Endothelial cell of umbilical vein (primary cell): ENCODE results near the gene TRANK1. TPM values are rescaled to one million over a fixed set of nuclear protein-coding genes. Genes with fewer than 3 reads are reported as not detected.

Experiments
- BruUV-seq: library from RNA; stranded (reverse); fragments of 400-500 nt; replicated peaks from 2 replicates; lab custom pipeline; 2021; lab: Mats Ljungman, UMichigan
- CTCF ChIA-PET: fragments of 300-600, 350-600 bp; sonication (Branson Sonifier 250); formaldehyde crosslinking; loops from one replicate; lab custom pipeline; 2021; ENCODE audit warnings: antibody characterized with exemption, inconsistent platforms; lab: Charles Lee
- POLR2A ChIA-PET: fragments of 300-600, 350-600 bp; sonication (Branson Sonifier 250); formaldehyde crosslinking; loops from one replicate; lab custom pipeline; 2021; ENCODE audit warnings: antibody characterized with exemption, inconsistent platforms; lab: Charles Lee
- DNase-seq: peaks from one replicate; pipeline ENCODE4 v3.0.0-alpha.2; 2011; ENCODE audit warnings: low read depth, low spot score
- FAIRE-seq: peaks from 2 replicates; lab custom pipeline; 2011; peaks lifted over from hg19 to GRCh38; lab: Jason Lieb, UNC
- H2AFZ ChIP-seq: 2 replicates; pipeline ENCODE4 v1.6.0; 2012; ENCODE audit warnings: low read depth, low read length, control low read depth, inconsistent platforms
- H3K27ac ChIP-seq: 2 replicates; pipeline ENCODE4 v1.5.1; 2011; ENCODE audit warnings: low read depth, mild to moderate bottlenecking, control low read depth, low read length, moderate library complexity; ENCODE audit not compliant: insufficient read depth
- H3K27me3 ChIP-seq, 2 experiments: 2 replicates each; pipeline versions ENCODE4 v1.6.0 to v1.6.1; 2011; ENCODE audit warnings: low read length in 2 of 2, mixed read lengths in 1 of 2; ENCODE audit not compliant: control insufficient read depth in 2 of 2, insufficient read depth in 2 of 2
- H3K36me3 ChIP-seq, 2 experiments: 2 replicates in 1 of 2; 3 replicates in 1 of 2; pipeline ENCODE4 v1.5.1; 2011; ENCODE audit warnings: low read length in 2 of 2, mild to moderate bottlenecking in 1 of 2, moderate library complexity in 1 of 2; ENCODE audit not compliant: control insufficient read depth in 2 of 2, insufficient read depth in 2 of 2; ENCODE audit errors: extremely low read depth in 1 of 2
- H3K4me1 ChIP-seq: 3 replicates; pipeline ENCODE4 v1.5.1; 2011; ENCODE audit warnings: mild to moderate bottlenecking, low read length; ENCODE audit not compliant: control insufficient read depth, insufficient read depth; ENCODE audit errors: extremely low read depth
- H3K4me2 ChIP-seq: 2 replicates; pipeline ENCODE4 v1.6.1; 2011; ENCODE audit warnings: low read length, control low read depth, mixed read lengths; ENCODE audit not compliant: insufficient read depth
- H3K4me3 ChIP-seq, 3 experiments: fragments of 200-600 bp in 1 of 3; sonication (generic), shearing (Covaris generic) in 1 of 3; replicated peaks in 1 of 3; 2 replicates each; pipeline ENCODE4 v1.5.1; 2011 to 2016; ENCODE audit warnings: control low read depth in 3 of 3, low read length in 3 of 3, mild to moderate bottlenecking in 2 of 3, inconsistent platforms in 1 of 3, low read depth in 1 of 3, moderate library complexity in 1 of 3; ENCODE audit not compliant: insufficient read depth in 1 of 3
- H3K79me2 ChIP-seq: 2 replicates; pipeline ENCODE4 v1.6.0; 2012; ENCODE audit warnings: low read length, inconsistent platforms; ENCODE audit not compliant: control insufficient read depth, insufficient read depth
- H3K9ac ChIP-seq: replicated peaks from 2 replicates; pipeline ENCODE3; 2011; ENCODE audit warnings: low read length, control low read depth; ENCODE audit not compliant: insufficient read depth; ENCODE audit errors: extremely low read depth
- H3K9me1 ChIP-seq: replicated peaks from 3 replicates; pipeline ENCODE4 v1.6.0; 2011; ENCODE audit warnings: mild to moderate bottlenecking, low read length; ENCODE audit not compliant: control insufficient read depth, insufficient read depth; ENCODE audit errors: extremely low read depth
- H3K9me3 ChIP-seq: replicated peaks from 2 replicates; pipeline ENCODE4 v1.5.1; 2012; ENCODE audit warnings: low read length, inconsistent platforms; ENCODE audit not compliant: control insufficient read depth, insufficient read depth
- H4K20me1 ChIP-seq: replicated peaks from 2 replicates; pipeline ENCODE3; 2011; ENCODE audit warnings: mild to moderate bottlenecking, low read length; ENCODE audit not compliant: control insufficient read depth, insufficient read depth; ENCODE audit errors: extremely low read depth
- EZH2 ChIP-seq: IDR thresholded peaks from 2 replicates; pipeline ENCODE4 v1.6.1; 2012; ENCODE audit warnings: borderline replicate concordance, low read depth, mild to moderate bottlenecking, moderate library complexity, low read length, inconsistent platforms; ENCODE audit not compliant: severe bottlenecking
- FOS ChIP-seq: IDR thresholded peaks from 2 replicates; pipeline ENCODE4 v1.6.1; 2011; ENCODE audit warnings: mild to moderate bottlenecking, low read length, moderate library complexity, borderline replicate concordance; ENCODE audit not compliant: insufficient read depth
- GATA2 ChIP-seq: IDR thresholded peaks from 2 replicates; pipeline ENCODE4 v1.7.0; 2011; ENCODE audit warnings: low read depth, mild to moderate bottlenecking, moderate library complexity, mixed read lengths, low read length; ENCODE audit not compliant: insufficient read length, insufficient read depth
- JUN ChIP-seq: IDR thresholded peaks from 2 replicates; pipeline ENCODE4 v1.6.1; 2011; ENCODE audit warnings: borderline replicate concordance, low read depth; ENCODE audit not compliant: insufficient read length, insufficient read depth
- MAX ChIP-seq: IDR thresholded peaks from 2 replicates; pipeline ENCODE4 v1.6.1; 2011; ENCODE audit not compliant: insufficient read depth, insufficient read length
- MYC ChIP-seq: IDR thresholded peaks from one replicate; pipeline ENCODE4 v1.6.1; 2011; ENCODE audit warnings: mild to moderate bottlenecking, low read depth, low read length
- POLR2A ChIP-seq: IDR thresholded peaks from 2 replicates; pipeline ENCODE4 v1.6.1; 2012; ENCODE audit warnings: low read depth, mild to moderate bottlenecking, control low read depth, low read length
- POLR2AphosphoS5 ChIP-seq: IDR thresholded peaks from 2 replicates; pipeline ENCODE4 v1.6.1; 2012; ENCODE audit warnings: low read depth, mild to moderate bottlenecking, control low read depth, low read length, moderate library complexity; ENCODE audit not compliant: insufficient read depth
- dilution Hi-C: fragments of 300-500 bp; cut with MboI; formaldehyde crosslinking; loops from one replicate; pipeline ENCODE4 v1.15.0; 2019; ENCODE audit warnings: low sequenced_read_pairs; ENCODE audit not compliant: extremely low pct_ligation_motif_present
- intact Hi-C: fragments of 100-400 bp; cut with micrococcal nuclease; formaldehyde crosslinking; loops from one replicate; pipeline ENCODE4 v1.10.0; 2022
- polyA plus RNA-seq, 4 experiments: library from polyadenylated mRNA; depleted of rRNA in 3 of 4; stranded (reverse) in 3 of 4; unstranded in 1 of 4; fragments of >200 nt; gene quantifications; 2 replicates each; pipeline versions ENCODE4 v1.2.1 to v1.2.3, GENCODE V29; 2011 to 2012; ENCODE audit warnings: missing spikeins in 1 of 4
- total RNA-seq: library from RNA; stranded (reverse); gene quantifications from 2 replicates; pipeline ENCODE4 v1.2.3, GENCODE V29; 2021
- TF ChIP-seq, protein P1 (sequence below), 2 donors: IDR thresholded peaks; 1 replicate in 1 of 2; 2 replicates in 1 of 2; pipeline ENCODE4 v1.5.1; 2011; ENCODE audit warnings: low read length in 2 of 2, mild to moderate bottlenecking in 2 of 2, moderate library complexity in 2 of 2, control low read depth in 1 of 2, inconsistent platforms in 1 of 2, low read depth in 1 of 2; ENCODE audit not compliant: insufficient read depth in 1 of 2; ENCODE audit errors: extremely low read depth in 1 of 2

The TRANK1 gene
- total and polyA plus RNA-seq, 2 donors (not counting 3 experiments of a cell fraction or from before 2014, with no cell fraction given) = 4.6 to 14.4 TPM

- Histone ChIP-seq H2AFZ (no peak overlapping the region), H3K4me3 (no peak overlapping the region), H3K79me2 (no peaks in the 10 kb centered on the region), H4K20me1 (no peaks in the 10 kb centered on the region), H3K9me1 (no peaks in the 10 kb centered on the region), H3K36me3 (no peaks in the 10 kb centered on the region), H3K27ac (no peak overlapping the region), H3K27me3 (no peaks in the 10 kb centered on the region), H3K4me1 (peaks cover 22% of the 10 kb centered on the region), H3K9me3 (no peaks in the 10 kb centered on the region), H3K4me2 (no peak overlapping the region), H3K9ac (no peak overlapping the region)
- no peak for FAIRE-seq
- no peak for TF ChIP-seq GATA2
- no peak for TF ChIP-seq MYC
- no peak for TF ChIP-seq EZH2
- no peak for TF ChIP-seq JUN
- no peak for TF ChIP-seq MAX
- TF ChIP-seq FOS = no peak
- TF ChIP-seq, protein P1, sequence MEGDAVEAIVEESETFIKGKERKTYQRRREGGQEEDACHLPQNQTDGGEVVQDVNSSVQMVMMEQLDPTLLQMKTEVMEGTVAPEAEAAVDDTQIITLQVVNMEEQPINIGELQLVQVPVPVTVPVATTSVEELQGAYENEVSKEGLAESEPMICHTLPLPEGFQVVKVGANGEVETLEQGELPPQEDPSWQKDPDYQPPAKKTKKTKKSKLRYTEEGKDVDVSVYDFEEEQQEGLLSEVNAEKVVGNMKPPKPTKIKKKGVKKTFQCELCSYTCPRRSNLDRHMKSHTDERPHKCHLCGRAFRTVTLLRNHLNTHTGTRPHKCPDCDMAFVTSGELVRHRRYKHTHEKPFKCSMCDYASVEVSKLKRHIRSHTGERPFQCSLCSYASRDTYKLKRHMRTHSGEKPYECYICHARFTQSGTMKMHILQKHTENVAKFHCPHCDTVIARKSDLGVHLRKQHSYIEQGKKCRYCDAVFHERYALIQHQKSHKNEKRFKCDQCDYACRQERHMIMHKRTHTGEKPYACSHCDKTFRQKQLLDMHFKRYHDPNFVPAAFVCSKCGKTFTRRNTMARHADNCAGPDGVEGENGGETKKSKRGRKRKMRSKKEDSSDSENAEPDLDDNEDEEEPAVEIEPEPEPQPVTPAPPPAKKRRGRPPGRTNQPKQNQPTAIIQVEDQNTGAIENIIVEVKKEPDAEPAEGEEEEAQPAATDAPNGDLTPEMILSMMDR (IDR thresholded peaks at IDR 0.05; ENCODE audit: extremely low read depth in 1 of 2, insufficient read depth in 1 of 2, low read depth in 1 of 2, low read length in 2 of 2) = no peak
- no peak for TF ChIP-seq POLR2AphosphoS5
- TF ChIP-seq POLR2A = no peak
- ChIA-PET POLR2A (no interaction called here), CTCF (no interaction called here)
- dilution Hi-C loops (no loop called here), intact Hi-C loops (loop anchor here (2.0 to 5.0 kb wide), 3 partner anchors 36 to 273 kb away; partner anchors contain the start of gene TRANK1)
- no peak for DNase-seq
- BruUV-seq = no TSS peak
Observed at GRCh38 chr3:36909181-36909580, 35.7 kb downstream of the TRANK1 start.
